ENCODE results near the gene TMEM200A. TPM values are rescaled to one million over a fixed set of nuclear protein-coding genes. Genes with fewer than 3 reads are reported as not detected.

TMEM200A gene
- total RNA-seq, 2 donors from 2014 or later, result 10.3 to 24.0 TPM

DNA sequence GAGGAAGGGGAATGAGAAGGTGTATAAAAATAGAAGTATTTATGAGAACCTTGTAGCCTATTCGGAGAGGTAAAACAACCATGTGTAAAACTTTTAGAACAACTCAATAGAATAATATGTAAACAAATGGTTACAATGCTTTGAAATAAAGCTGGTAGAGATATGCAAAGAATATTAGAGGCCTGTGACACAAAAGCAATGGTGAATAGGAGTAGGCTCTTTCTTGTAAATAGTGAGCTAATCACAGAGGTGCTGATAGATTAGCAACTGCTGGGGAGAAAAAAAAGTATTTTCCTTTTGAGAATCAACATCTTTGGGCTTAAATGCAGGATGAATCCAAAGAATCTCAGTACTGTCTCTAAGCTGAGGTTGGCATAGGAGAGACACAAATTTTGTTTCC, 7.0 kb downstream of the TMEM200A start:
- intact Hi-C loops (cut with DNase I), result no loop called here
- no peak for DNase-seq (ENCODE audit: low spot score)

DNA sequence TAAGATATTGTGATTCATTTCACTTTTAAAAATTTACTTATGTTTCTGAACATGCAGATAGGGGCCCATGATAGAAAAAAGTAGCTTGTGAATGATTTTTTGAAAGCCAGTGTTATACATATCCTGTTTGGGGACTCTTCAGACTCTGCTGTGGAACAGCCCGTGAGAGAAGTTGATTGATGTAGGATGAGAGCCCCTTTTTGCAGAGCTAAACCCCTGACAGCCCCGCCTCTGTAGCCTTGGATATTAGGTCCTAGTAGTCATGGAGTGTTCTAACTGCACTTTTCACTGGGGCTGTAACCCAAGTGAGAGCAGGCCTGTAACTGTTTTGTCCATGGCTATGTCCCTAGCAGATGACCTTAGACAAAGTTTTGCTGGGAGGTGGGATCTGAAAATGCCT, 8.2 kb downstream of the TMEM200A start:
- DNase-seq (ENCODE audit: low spot score), result no peak
- intact Hi-C loops (cut with DNase I), result no loop called here

GRCh38 chr6:130376936-130377335, 11.1 kb downstream of the TMEM200A start:
- no peak for DNase-seq (ENCODE audit: low spot score)
- intact Hi-C loops (cut with DNase I), result no loop called here

GRCh38 chr6:130377371-130377770, 11.6 kb downstream of the TMEM200A start:
- intact Hi-C loops (cut with DNase I), result no loop called here
- no peak for DNase-seq (ENCODE audit: low spot score)

- intact Hi-C loops (cut with DNase I), result no loop called here
- DNase-seq (ENCODE audit: low spot score), result no peak
Measured at GRCh38 chr6:130377915-130378314, 12.1 kb downstream of the TMEM200A start.

DNA sequence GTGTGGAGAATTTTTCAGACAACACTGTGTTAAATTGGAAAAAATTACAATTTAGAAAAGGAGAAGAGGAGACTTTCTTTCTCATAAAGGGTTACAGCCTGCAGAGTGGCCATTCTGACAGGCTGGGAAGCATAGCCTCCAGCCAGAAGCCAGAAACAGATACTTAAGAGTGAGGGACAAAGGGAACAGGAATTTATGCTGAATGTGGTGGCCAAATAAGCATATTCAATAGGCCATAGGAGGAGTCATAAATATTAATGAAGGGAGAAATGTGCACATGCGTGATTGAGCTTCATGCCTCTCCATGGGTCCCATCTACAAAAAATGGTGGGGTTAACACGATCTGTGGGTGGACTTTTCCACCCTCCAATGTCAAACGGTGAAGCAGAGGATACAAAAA, 13.4 kb downstream of the TMEM200A start:
- intact Hi-C loops (cut with DNase I), result no loop called here
- DNase-seq (ENCODE audit: low spot score), result no peak

DNA sequence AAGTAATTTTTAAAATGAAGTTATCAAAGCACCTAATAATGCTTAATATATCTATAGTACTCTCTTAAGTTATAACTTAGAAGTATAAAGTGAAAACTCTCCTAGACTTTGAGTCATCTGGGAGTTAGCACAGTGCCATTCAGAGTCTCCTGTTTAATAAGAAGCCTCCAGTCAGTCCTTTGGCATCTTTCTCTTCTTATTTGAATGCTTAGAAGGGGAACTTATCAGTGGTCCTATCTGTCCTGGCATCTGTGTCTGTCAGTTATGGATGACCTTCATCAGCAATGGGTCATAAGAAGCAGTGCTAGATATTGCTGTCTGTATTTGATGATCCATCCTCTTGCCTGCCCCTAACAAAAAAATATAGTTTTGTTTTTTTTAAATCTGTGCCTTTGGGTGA, 15.2 kb downstream of the TMEM200A start:
- no peak for DNase-seq (ENCODE audit: low spot score)
- intact Hi-C loops (cut with DNase I), result no loop called here

DNA sequence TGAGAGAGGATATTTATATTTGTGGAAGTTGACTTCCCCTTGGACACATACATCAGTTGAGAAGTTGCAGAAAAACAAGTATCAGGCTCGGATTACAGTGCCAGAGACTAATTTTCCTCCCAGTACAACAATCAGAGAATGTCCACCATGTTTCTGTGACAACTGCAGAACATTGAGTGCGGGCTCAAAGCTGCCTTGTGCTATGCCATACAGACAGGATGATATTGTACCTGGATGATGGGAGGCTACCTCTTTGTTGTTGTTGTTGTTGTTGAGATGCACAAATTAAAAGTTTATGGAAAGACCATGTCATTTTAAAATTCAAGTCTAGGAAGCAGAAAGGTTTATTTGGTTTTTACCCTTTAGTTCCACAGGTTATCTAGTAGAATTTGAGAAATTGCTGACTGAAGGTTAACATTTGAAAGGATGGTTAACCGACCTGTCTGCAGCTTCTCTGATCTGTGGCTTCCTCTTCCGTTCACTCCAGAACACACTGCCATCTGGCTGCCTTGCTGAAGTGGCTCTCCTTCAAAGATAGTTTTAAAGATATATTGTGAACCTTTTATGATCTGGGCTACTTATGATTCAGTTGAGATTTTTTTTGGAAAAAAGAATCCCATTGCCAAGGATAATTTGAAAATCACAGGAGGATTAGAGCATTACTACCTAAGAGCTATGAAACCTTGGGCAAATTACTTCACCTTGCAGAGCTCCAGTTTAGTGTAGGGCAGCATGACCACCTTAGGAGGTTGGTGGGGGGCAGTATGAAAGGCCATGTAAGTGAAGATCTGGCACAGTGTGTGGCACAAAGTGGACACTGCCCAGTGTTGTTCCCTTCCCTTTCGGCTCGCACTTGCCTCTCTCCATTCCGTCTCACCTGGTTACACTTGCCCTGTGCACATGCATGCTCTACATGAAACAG, 15.9 kb downstream of the TMEM200A start:
- no peak for DNase-seq (ENCODE audit: low spot score)
- intact Hi-C loops (cut with DNase I), result no loop called here

DNA sequence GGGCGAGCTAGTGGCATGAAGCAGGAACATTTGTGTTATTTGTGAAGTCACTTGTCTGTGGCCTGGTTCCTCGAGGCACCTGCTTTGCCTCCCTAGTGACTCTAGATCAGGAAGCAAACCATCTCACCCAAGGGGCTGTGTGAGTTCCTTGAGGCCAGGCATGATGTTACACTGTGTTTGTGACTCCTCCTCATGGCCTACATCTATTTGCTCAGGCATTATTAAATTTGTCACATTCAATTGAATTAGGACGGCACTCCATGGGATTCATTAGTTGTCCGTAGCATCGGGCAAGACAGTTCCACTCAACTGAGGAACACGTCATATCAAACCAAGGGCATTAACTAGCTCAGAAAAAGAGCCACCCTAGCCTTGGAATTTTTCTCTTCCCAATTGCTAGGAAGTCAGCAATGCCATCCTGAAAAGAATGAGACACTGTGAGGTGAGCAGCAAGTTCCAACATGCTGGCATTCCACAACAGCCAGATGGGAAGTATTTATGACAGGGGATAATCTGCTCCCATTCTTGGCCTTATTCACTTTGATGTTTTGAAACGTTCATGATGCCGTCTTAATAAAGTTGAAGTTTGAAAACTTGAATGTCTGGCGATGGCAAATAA, 17.2 kb downstream of the TMEM200A start:
- intact Hi-C loops (cut with DNase I), result no loop called here
- no peak for DNase-seq (ENCODE audit: low spot score)

- intact Hi-C loops (cut with DNase I), result no loop called here
- no peak for DNase-seq (ENCODE audit: low spot score)
Measured at GRCh38 chr6:130385064-130385695, 19.4 kb downstream of the TMEM200A start.

GRCh38 chr6:130389142-130389541, 23.3 kb downstream of the TMEM200A start:
- no peak for DNase-seq (ENCODE audit: low spot score)
- intact Hi-C loops (cut with DNase I), result no loop called here

DNA sequence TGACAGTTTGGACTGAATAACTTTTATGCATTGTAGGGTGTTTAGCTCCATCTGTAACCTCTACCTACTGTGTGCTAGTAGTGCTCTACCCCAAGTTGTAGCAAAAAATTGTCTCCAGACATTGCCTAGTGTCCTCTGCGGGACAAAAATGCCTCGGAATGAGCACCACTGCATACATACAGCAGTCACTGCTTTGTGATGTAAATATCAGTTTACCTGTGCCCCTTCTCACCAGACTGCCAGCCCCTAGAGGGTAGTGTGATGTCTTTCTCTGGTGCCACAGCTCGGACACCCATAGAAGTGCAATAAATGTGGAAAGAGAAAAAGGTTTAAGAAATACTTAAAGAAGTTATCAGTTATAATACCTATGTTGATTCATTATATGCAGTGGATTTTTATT, 25.1 kb downstream of the TMEM200A start:
- intact Hi-C loops (cut with DNase I), result no loop called here
- DNase-seq (ENCODE audit: low spot score), result no peak

- intact Hi-C loops (cut with DNase I), result no loop called here
- DNase-seq (ENCODE audit: low spot score), result no peak
Measured at GRCh38 chr6:130393306-130393705, 27.5 kb downstream of the TMEM200A start.

DNA sequence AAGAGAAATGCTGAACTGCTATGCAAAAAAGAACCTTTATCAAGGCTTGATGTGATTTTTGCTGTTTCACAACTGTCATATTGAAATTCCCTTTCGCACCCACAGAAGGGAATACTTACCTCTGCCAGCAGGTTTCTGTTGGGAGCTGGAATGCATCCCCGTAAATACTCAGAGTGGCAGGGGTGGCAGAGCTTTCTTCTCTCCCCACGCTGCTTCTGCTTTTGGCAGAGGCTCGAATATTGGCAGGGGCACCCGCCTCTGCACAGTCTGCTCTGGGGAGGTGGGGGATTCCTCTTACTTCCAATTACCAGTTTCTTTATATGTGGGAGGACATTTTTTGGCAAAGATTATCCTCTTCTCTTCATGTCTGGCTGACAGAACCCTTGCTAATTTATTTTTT, 28.4 kb downstream of the TMEM200A start:
- no peak for DNase-seq (ENCODE audit: low spot score)
- intact Hi-C loops (cut with DNase I), result no loop called here

DNA sequence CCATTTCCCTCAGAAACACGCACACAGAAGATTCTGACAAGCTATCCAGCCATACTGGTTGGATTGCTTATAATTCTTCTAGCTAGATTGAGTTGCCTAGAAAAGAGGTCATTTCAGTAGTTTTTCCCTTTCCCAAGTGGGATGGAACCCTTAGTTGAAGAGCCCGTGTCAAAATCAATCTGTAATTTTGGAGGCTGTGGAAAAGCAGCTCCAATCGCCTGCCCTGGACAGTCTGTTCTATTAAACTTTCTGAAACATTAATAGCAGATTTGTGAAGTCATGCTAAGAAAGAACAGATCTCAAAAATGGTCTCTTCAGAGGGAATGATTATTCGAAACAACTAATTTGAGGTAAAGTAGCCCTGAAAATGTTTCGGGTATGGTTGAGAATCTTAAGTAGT, 29.3 kb downstream of the TMEM200A start:
- no peak for DNase-seq (ENCODE audit: low spot score)
- intact Hi-C loops (cut with DNase I), result no loop called here

GRCh38 chr6:130396722-130397121, 30.9 kb downstream of the TMEM200A start:
- DNase-seq (ENCODE audit: low spot score), result no peak

GRCh38 chr6:130405549-130405948, 39.7 kb downstream of the TMEM200A start:
- intact Hi-C loops (cut with DNase I), result no loop called here
- DNase-seq (ENCODE audit: low spot score), result no peak

More at GRCh38 chr6:130396722-130397121, 30.9 kb downstream of the TMEM200A start:
- intact Hi-C loops (cut with DNase I), result no loop called here

GRCh38 chr6:130407032-130407431, 41.2 kb downstream of the TMEM200A start:
- no peak for DNase-seq (ENCODE audit: low spot score)
- intact Hi-C loops (cut with DNase I), result no loop called here

GRCh38 chr6:130409418-130410100, 43.7 kb downstream of the TMEM200A start:
- DNase-seq (ENCODE audit: low spot score), result no peak
- intact Hi-C loops (cut with DNase I), result no loop called here

GRCh38 chr6:130411481-130411880, 45.7 kb downstream of the TMEM200A start:
- no peak for DNase-seq (ENCODE audit: low spot score)
- intact Hi-C loops (cut with DNase I), result no loop called here
